HG02870 (cell line): Measurements from ENCODE around the gene SPATA16.
"Not testable (repeated sequence)": the region's sequence is repeated elsewhere in the genome, so short reads cannot be mapped to it uniquely, and the experiment has no call there.

Experiments used
- ATAC-seq: cut with Tn5 transposase; IDR thresholded peaks from one replicate; pipeline ENCODE4 v1.9.1; 2021; ENCODE audit warnings: mild to moderate bottlenecking, moderate library complexity; ENCODE audit not compliant: unreplicated experiment

SPATA16 gene

DNA sequence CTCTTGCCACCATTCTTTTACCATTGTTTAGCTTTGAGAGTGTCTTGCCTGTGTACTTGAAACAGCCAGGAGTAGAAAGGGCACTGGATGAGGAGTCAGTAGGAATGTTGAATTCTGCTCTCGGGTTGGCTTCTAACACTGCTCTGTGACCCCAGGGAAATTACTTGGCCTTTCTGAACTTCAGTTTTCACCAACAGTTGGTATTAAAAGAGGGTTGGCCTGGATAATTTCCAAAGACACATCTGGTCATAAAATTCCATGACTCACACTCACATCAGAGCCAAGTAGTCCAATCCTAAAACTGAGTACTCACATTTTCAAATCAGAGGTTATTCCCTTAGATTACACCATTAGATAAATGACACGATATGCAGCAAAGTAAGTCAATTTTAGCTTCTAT, 248.9 kb downstream of the SPATA16 start:
- ATAC-seq: no peak

DNA sequence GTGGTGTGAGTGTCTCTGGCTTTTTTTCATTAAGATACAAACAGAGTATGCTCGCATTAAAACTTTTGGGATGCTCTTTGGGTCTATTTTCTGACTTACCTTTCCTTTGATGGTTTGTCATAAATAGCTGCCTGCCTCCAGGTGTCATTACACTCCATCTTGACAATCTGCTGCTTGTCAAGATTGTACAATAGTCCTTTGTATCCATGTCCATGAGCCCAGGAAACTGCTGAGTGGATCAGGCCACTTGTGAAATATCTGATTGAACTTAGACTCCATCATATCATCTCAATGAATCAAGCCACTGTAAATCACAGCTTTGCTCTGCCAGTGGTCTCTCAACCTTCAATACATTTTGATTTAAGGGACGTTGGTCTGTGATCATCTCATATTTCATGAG, 255.3 kb downstream of the SPATA16 start:
- no peak for ATAC-seq

DNA sequence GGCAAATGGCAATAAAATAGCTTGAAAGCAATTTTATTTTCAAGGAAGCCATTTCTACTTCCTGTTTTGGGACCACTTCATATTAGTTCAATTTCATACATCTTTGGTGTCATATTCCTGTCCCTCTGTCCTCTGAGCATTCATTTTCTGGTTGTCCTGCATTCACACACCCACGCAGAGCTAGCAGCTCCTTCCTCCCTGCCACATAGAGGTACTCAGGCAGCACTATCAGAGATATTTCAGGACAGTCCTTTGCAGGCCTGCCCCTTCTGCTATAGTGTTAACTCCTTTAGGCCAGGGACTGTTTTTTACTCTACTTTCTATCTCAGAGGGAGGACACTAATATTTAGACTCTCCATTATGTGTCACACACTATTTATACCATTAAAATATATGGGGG, 258.5 kb downstream of the SPATA16 start:
- ATAC-seq: no peak

DNA sequence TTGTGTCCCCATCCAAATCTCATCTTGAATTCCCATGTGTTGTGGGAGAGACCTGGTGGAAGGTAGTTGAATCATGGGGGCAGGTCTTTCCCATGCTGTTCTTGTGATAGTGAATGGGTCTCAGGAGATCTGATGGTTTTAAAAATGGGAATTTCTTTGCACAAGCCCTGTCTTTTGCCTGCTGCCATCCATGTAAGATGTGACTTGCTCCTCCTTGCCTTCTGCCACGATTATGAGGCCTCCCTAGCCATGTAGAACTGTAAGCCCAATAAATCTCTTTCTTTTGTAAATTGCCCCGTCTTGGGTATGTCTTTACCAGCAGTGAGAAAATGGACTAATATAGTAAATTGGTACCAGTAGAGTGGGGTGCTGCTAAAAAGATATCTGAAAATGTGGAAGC, 261.7 kb downstream of the SPATA16 start:
- ATAC-seq: not testable (repeated sequence)

DNA sequence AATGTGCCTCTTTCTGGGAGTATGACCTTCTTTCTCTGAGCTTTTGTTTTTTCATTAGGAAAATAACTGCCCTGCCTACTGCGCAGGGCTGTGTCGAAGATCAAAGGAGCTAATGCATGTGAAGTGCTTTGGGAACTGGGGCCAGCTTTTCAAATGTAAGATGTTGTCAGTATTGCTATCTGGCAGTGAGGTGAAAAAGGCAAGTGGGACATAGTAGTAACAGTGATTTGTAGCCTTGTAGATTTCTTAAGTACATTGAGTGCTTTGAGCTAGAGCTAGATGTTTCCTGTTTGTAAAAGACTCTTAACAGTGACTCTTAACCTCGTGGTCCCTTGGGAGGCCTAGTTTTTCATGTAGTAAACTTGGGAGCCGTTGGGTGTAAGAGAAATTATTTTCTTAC, 264.0 kb downstream of the SPATA16 start:
- no peak for ATAC-seq

DNA sequence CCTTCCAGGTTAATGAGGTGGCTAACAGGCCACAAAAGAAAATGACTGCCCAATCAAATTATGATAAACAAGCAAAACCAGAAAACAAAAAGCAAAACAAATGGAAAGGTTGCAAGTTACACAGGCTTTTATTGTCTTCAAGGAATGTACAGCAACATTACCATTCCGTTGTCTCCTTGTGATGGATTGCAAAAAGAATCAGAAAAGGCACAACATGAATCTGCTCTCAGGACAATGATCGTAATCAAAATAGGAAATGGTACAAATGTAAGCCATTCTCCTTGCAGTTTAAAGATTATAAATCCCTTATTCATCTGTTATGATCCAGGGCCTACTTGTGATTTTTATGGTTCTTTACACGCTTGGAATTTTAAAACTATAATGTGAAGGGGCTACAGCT, 264.7 kb downstream of the SPATA16 start:
- ATAC-seq: no peak

DNA sequence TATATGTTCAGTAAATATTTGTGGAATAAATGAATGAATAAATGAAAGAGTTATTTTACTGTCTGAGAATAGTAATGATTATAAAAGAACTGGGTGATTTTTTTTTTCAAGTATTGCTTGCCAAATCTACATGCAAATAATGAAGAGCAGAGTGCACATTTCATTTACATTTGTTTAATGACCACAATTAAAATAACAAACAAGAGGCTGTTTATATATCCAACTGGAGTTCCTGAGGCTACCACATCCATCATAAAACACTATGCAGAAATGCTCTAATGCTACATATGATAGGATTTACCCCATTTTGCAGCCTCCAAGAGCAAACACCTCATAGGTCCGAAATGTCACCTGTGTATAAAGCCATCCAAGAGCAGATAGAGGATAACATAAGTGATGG, 266.0 kb downstream of the SPATA16 start:
- ATAC-seq: no peak

DNA sequence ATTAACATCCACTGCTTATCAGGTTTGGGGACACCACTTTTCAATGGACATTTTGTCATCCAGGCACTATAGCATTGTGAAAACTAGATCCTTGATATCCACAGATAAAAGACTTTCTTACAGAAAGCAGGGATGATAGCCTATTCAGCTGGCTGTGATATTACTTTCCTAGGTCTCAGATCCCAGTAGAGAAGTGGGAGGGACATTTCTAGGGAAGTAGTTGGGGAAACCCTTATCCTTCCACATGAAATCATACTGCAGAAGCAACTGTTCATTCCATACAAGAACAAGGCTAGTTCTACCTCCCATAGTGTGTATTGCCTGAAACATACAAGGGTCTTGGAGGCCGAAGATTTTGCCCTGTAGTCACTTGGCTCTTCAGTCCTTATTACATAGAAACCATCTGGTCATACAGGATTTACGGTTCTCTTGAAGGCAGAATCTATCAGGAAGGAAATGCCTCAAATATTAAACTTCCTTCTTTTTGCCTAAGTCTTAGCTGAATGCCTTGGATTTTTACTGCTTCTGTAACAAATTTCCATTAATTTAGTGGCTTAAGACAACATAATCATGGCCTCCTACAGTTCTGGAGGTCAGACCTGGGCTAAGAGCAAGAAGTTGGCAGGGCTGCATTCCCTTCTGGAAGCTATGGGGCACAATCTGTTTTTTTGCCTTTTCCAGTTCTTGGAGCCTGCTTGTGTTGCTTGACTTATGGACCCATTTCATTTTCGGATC, 271.1 kb downstream of the SPATA16 start:
- no peak for ATAC-seq

DNA sequence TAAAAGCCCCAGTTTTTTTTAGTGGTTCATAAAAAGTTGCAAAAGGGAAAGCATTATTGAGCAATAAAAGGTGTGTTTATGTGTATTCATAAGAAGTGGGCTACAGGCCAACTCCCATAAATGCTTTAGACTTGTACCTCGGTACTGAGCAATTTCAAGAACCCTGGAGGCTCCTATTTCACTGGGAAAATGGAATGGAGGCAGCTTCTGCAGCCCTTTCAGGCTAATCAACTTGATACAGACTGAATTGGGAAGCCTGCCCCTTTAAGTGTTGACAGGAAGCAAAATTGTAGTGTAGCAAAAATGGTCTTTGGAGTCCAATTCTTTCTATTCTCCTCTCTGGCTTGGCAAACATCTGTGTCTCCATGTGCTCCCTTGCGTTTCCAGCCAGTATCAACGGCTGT, 271.7 kb downstream of the SPATA16 start:
- ATAC-seq: no peak

DNA sequence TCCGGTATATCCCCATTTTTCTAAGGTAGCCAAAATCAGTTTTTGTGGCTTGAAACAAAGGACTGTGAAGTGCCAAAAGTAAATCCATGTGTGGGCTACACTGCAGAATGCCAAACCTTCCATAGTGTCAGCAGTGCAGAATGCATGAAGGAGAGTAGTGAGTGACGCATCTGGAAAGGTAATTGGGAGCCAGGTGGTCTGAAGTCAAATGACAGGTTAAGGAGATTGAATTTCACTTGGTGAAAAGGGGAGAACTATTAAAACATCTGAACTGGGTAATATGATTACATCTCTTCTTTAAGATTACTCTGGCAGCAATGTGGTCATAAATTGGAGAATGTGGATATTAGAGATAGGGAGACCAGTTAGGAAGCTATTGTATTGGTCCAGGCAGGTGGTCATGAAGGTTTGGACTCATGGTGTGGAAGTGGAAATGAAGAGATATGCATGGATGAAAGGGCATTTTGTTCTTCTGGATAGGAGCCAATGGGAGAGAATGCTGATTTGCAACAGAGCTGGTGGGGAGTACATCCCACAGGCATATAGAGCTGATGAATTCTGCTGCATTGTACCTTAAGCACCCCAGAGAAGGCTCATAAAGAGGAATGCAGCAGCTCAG, 272.3 kb downstream of the SPATA16 start:
- ATAC-seq: no peak

DNA sequence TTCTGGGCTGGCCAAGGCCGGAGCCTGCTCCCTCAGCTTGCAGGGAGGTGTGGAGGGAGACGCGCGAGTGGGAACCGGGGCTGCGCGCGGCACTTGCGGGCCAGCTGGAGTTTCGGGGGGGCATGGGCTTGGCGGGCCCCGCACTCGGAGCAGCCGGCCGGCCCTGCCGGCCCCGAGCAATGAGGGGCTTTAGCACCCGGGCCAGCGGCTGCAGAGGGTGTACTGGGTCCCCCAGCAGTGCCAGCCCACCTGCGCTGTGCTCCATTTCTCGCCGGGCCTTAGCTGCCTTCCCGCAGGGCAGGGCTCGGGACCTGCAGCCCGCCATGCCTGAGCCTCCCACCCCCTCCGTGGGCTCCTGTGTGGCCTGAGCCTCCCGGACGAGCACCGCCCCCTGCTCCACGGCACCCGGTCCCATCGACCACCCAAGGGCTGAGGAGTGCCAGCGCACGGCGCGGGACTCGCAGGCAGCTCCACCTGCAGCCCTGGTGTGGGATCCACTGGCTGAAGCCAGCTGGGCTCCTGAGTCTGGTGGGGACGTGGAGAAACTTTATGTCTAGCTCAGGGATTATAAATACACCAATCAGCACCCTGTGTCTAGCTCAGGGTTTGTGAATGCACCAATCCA, 274.2 kb downstream of the SPATA16 start:
- ATAC-seq: not testable (repeated sequence)

DNA sequence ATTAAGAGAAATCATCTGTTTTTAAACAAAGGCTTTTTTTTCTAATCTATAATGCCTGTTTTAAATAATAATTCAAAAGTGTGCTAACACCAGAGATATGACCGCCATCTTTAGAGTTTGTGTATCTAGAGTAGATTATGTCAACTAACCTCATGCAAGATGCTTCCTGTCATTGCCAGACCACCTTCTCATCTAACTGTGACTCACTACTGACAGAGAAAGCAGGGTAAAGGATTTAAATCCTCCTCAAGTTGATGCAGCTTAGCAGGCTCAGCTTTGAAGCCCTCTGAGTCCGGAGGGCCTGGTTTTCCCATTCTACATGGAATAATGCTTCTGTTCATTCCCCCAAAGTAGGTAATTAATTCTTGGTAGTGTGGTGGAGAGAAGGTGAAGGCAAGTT, 282.0 kb downstream of the SPATA16 start:
- ATAC-seq: no peak

DNA sequence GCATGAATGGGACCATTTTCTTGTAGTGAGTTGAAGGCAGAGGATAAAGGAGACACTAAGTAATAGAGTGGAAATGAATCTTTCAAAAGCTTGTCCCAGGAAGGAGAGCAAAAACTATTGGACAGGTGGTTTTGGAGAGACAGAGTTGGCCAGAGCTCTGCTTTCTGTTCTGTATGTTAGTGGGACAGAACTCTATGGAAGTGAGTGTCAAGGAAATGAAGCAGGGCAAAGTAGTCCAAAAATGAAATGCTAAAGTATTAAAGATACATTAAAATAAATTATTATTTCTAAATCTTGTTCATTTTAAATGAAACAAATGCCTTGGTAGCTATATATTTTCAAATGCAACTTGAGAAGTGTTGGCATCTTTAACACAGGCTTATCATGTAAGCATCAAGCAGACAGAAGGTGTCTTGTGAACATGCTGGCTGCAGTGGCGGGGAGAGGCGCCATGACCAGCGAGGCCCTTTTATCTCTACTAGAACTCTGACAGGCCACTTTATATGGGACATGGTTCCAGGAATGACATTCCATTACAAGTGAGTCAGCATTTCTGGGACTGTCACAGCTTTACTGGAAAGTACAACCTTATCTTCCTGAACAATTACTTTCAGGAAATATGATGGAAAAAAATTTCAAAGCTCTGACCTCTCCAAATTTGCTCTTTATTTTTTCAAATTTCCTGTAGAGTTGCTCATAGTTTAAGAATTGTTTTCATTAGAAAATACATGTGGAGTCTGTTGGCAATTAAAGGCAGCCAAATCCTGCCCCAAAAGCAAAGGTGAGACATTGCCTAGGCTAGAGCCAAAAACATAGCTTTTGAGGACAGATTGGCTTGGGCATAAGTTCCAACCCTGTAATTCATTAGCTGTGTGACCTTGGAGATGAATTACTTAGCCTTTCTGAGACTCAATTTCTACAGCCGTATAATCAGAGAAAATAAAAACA, 284.0 kb downstream of the SPATA16 start:
- no peak for ATAC-seq

DNA sequence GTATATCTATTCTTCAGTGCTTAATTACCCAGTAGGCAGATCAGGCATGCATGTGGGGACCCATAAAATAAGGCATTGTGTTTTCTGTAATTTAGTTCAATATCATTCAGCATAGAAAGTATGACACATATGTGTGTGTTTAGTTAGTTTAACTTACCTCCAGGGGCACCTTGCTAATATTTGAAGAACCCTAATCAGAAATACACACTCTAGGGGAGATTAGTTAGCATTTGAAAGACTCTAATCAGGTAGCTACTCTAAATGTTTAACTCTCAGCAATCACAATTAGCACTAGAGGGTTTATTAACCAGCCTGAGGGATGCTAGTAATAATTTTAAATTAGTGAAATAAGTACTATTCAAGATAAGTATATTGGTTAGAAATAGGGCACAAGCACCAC, 286.0 kb downstream of the SPATA16 start:
- no peak for ATAC-seq

DNA sequence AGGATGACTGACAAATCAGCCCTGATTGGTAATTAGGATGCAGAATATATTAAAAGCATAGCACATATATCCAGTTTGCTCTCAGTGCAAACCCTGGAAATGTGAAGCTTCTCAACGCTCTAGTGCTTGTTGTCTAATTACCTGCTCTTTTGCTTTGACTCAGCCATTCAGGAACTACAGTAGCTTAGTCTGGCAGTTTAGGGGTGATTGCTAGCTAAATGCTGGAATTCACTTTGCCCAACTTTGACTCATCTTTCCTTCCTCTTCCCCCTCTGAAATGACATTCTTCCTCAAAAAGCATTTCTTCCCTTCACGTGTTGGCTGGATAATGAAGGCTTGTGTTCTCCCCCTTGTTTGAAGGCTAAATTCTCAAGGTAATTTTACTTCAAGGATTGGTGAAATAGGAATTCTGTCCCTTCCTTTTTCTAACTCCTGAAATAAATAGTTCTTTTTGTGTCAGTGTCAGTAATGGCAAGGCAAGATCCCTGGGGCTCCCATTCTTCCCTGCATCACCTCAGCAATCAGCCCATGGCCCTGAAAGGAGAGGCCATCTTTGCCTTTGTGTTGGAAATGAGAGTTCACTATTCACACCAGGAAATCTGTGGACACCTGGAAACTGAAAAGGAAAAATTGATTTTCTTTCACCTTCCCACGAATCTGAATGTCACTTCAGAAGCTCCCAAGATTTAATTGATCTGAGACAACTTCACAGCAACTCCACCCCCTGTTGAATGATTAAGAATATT, 286.9 kb downstream of the SPATA16 start:
- no peak for ATAC-seq

DNA sequence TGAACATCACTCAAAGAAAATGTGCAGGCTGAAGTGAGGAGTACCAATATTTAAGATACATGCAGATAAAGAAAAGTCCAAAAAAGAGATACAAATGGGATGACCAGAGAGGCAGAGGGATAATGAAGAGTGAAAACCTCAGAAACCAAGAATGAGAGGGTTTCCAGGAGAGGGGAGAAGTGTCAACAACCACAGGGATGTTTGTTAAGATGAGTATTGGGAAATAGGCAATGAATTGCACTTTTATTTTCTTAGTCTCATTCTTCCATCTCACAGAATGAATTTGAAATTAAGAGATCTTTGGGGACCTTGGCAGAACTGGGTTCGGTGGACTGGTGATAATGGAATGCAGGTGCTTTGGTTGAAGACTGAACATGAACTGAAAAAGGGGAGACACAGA, 288.0 kb downstream of the SPATA16 start:
- no peak for ATAC-seq

DNA sequence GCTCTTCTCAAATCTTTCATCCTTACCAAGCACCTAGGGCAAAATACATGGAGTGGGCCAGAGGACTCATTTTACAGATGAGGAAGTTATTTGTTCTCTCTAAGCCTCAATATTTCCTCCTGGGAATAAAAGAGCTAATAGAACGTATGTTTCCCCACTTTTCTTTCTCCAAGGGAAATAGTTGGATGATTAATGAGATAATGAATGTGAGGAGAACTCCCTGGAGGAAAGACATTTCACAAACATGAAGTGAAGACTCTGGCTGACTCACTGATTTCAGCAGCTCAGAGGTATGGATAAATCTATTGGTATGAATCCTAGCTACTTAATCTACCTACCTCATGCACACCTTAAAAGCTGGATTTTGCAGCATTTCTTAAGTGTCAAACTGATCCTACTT, 292.1 kb downstream of the SPATA16 start:
- ATAC-seq: no peak

DNA sequence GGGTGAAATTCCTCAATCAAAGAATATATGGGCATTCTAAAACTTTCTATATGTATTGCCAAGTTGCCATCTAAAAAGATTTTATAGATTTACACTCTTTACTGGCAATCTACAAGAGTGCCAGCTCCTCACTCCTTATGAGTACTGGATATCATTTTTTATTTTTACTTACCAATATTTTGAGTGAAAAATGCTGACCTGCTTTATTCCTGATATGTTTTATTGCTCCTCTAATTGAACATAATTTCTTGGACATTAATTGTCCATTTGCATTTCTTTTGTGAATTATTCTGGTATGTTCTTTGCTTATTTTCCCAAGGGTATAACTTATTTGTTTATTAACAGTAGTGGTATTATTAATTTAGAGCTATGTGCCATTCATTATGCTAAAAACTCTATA, 293.7 kb downstream of the SPATA16 start:
- ATAC-seq: no peak

DNA sequence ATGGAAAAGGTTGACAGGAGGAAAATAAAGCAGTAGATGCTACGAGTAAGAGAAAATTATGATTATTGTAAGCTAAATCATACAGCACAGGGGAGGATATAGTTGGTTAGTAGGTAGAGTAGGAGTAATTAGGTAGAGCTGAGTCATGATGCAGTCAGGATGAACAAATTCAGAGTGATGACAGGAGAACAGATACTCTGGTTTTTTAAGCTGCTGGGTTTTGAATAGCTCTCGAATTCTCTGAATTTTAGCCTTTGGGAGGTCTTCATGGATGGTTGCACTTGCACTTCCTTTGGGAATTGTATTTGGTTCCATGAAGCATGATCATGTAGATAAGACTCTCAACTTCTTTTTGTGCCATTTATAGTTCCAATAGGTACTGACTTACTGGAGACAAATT, 294.3 kb downstream of the SPATA16 start:
- ATAC-seq: no peak

DNA sequence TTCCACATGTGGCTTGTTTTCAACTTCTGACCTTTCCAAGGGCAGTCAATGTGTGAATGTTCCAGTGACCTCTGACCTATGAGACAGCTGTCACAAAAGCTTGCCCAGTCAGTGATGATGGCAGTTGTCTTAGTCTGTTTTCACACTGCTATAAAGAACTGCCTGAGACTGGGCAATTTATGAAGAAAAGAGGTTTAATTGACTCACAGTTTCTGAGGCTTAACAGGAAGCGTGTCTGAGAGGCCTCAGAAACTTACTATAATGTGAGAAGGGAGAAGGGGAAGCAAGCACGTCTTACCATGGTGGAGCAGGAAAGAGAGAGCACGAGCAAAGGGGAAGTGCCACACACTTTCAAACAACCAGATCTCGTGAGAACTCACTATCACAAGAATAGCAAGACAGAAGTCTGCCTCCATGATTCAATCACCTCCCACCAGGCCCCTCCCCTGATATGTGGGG, 294.9 kb downstream of the SPATA16 start:
- peak; percentile 54 for ATAC-seq
